Keratinocyte (primary cell): ENCODE results near the gene FERMT3.

Experiments used
- EZH2 ChIP-seq: IDR thresholded peaks from one replicate; pipeline ENCODE4 v1.6.1; 2012; ENCODE audit warnings: inconsistent platforms, mild to moderate bottlenecking, low read length, moderate library complexity
- TF ChIP-seq, protein P1 (sequence below), 3 experiments: IDR thresholded peaks in 1 of 3; conservative IDR thresholded peaks in 1 of 3; optimal IDR thresholded peaks in 1 of 3; 2 replicates in 2 of 3; 3 replicates in 1 of 3; pipeline versions ENCODE3 to v1.5.1; 2011; ENCODE audit warnings: low read length in 3 of 3, mild to moderate bottlenecking in 3 of 3, moderate library complexity in 2 of 3, control low read depth in 1 of 3, inconsistent platforms in 1 of 3; ENCODE audit not compliant: insufficient read depth in 2 of 3; ENCODE audit errors: extremely low read depth in 1 of 3

DNA sequence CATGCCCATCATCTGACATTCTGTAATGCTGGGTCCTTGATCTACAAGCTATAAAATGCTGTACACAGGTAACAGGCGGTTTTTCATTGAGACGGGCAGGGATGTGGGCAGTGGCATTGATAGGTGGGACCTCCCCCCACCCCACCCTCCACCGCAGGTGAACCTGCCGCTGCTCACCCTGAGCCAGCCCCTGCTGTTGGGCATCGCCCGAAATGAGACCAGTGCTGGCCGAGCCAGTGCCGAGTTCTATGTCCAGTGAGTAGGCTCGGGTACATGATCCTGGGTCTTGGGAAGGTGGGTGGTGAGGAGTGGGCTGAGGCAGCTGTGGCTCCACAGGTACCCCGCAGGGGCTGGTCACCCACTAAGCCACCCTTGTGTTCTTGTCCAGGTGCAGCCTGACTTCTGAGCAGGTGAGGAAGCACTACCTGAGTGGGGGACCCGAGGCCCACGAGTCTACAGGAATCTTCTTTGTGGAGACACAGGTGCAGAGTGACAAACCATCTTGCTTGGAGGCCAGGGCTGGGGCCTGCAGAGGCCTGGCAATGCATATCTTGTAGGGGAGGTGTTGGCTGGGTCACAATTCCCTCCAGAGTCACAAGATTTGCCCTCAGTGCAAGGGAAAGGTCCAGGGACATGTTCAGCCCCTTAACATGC is 22.7 kb downstream of the FERMT3 start:
- TF ChIP-seq, protein P1, sequence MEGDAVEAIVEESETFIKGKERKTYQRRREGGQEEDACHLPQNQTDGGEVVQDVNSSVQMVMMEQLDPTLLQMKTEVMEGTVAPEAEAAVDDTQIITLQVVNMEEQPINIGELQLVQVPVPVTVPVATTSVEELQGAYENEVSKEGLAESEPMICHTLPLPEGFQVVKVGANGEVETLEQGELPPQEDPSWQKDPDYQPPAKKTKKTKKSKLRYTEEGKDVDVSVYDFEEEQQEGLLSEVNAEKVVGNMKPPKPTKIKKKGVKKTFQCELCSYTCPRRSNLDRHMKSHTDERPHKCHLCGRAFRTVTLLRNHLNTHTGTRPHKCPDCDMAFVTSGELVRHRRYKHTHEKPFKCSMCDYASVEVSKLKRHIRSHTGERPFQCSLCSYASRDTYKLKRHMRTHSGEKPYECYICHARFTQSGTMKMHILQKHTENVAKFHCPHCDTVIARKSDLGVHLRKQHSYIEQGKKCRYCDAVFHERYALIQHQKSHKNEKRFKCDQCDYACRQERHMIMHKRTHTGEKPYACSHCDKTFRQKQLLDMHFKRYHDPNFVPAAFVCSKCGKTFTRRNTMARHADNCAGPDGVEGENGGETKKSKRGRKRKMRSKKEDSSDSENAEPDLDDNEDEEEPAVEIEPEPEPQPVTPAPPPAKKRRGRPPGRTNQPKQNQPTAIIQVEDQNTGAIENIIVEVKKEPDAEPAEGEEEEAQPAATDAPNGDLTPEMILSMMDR (optimal IDR thresholded peaks at IDR 0.05 in 1 of 3, IDR thresholded peaks at IDR 0.05 in 1 of 3, conservative IDR thresholded peaks at IDR 0.05 in 1 of 3; ENCODE audit: extremely low read depth in 1 of 3, insufficient read depth in 2 of 3, low read length in 3 of 3): no peak
- TF ChIP-seq EZH2: no peak
